GDM1 (cell line): ENCODE data around the gene TBC1D8.

ENCODE experiments used
- DNase-seq: peaks from one replicate; lab custom pipeline; 2025; lab: John Stamatoyannopoulos, UW

Gene TBC1D8

GRCh38 chr2:101111917-101112771 is 39.0 kb downstream of the TBC1D8 start:
- DNase-seq: no peak

GRCh38 chr2:101111262-101111838 is 39.8 kb downstream of the TBC1D8 start:
- DNase-seq: no peak

GRCh38 chr2:101109451-101110118 is 41.6 kb downstream of the TBC1D8 start:
- DNase-seq: no peak

GRCh38 chr2:101108357-101108756 is 42.8 kb downstream of the TBC1D8 start:
- DNase-seq: no peak

GRCh38 chr2:101107241-101107640 is 43.9 kb downstream of the TBC1D8 start:
- DNase-seq: no peak

- no peak for DNase-seq
Measured at GRCh38 chr2:101106453-101107181, 44.6 kb downstream of the TBC1D8 start.

GRCh38 chr2:101105654-101106053 is 45.5 kb downstream of the TBC1D8 start:
- no peak for DNase-seq

GRCh38 chr2:101097638-101098037 is 53.5 kb downstream of the TBC1D8 start:
- DNase-seq: no peak

- DNase-seq: no peak
Measured at GRCh38 chr2:101096619-101097142, 54.5 kb downstream of the TBC1D8 start.

GRCh38 chr2:101094351-101094750 is 56.8 kb downstream of the TBC1D8 start:
- DNase-seq: no peak

GRCh38 chr2:101089942-101090799 is 61.0 kb downstream of the TBC1D8 start:
- no peak for DNase-seq

GRCh38 chr2:101089419-101089818 is 61.8 kb downstream of the TBC1D8 start:
- no peak for DNase-seq

GRCh38 chr2:101087638-101088037 is 63.5 kb downstream of the TBC1D8 start:
- DNase-seq: no peak

GRCh38 chr2:101083613-101084012 is 67.6 kb downstream of the TBC1D8 start:
- no peak for DNase-seq

GRCh38 chr2:101082998-101083397 is 68.2 kb downstream of the TBC1D8 start:
- DNase-seq: no peak

GRCh38 chr2:101081375-101081907 is 69.7 kb downstream of the TBC1D8 start:
- no peak for DNase-seq

- no peak for DNase-seq
Measured at GRCh38 chr2:101080211-101081068, 70.7 kb downstream of the TBC1D8 start.

- DNase-seq: no peak
Measured at GRCh38 chr2:101076581-101076980, 74.6 kb downstream of the TBC1D8 start.

- no peak for DNase-seq
Measured at GRCh38 chr2:101064868-101065549, 86.2 kb downstream of the TBC1D8 start.
